Measurements from ENCODE around the gene NDC80. TPM values are rescaled to one million over a fixed set of nuclear protein-coding genes. Genes with fewer than 3 reads are reported as not detected.

The NDC80 gene
- total RNA-seq, 2 experiments from 2014 or later: 6.3 to 7.5 TPM

GRCh38 chr18:2526329-2526728 lies 45.0 kb upstream of the NDC80 start:
- Mint-ChIP-seq H3K36me3 (ENCODE audit: low read depth) (peaks cover 13% of the 10 kb centered on the region), H3K4me1 (ENCODE audit: low read depth) (peaks cover 4% of the 10 kb centered on the region), H3K4me3 (no peak overlapping the region), H3K27ac (no peak overlapping the region), H3K9me3 (no peaks in the 10 kb centered on the region), H3K27me3 (no peaks in the 10 kb centered on the region)
- POLR2A ChIA-PET: no interaction called here
- Histone ChIP-seq H3K4me3 (ENCODE audit: low read length) (no peak overlapping the region), H3K27ac (ENCODE audit: low read depth in 1 of 2, low read length in 2 of 2) (no peak overlapping the region), H3K4me1 (ENCODE audit: insufficient read depth, low read length) (no peaks in the 10 kb centered on the region), H3K9me3 (ENCODE audit: control insufficient read depth in 1 of 2, insufficient read depth in 1 of 2, low read length in 2 of 2) (no peaks in the 10 kb centered on the region), H3K36me3 (ENCODE audit: insufficient read depth, low read length) (no peaks in the 10 kb centered on the region), H3K27me3 (ENCODE audit: control insufficient read depth in 1 of 2, insufficient read depth in 2 of 2, low read length in 2 of 2) (no peaks in the 10 kb centered on the region)
- no peak for DNase-seq
- no peak for ATAC-seq (ENCODE audit: poor library complexity)
- intact Hi-C loops (cut with DNase I, micrococcal nuclease): no loop called here
- no peak for TF ChIP-seq CTCF (IDR thresholded peaks at IDR 0.05)
- CTCF ChIA-PET: no interaction called here

GRCh38 chr18:2529154-2529553 lies 42.2 kb upstream of the NDC80 start:
- Mint-ChIP-seq H3K27ac (no peak overlapping the region), H3K36me3 (ENCODE audit: low read depth) (peaks cover 34% of the 10 kb centered on the region), H3K4me3 (no peak overlapping the region), H3K4me1 (ENCODE audit: low read depth) (no peaks in the 10 kb centered on the region), H3K27me3 (no peaks in the 10 kb centered on the region), H3K9me3 (no peaks in the 10 kb centered on the region)
- TF ChIP-seq CTCF (IDR thresholded peaks at IDR 0.05): no peak
- Histone ChIP-seq H3K27ac (ENCODE audit: low read depth in 1 of 2, low read length in 2 of 2) (no peak overlapping the region), H3K4me1 (ENCODE audit: insufficient read depth, low read length) (no peaks in the 10 kb centered on the region), H3K36me3 (ENCODE audit: insufficient read depth, low read length) (no peaks in the 10 kb centered on the region), H3K27me3 (ENCODE audit: control insufficient read depth in 1 of 2, insufficient read depth in 2 of 2, low read length in 2 of 2) (no peaks in the 10 kb centered on the region), H3K9me3 (ENCODE audit: control insufficient read depth in 1 of 2, insufficient read depth in 1 of 2, low read length in 2 of 2) (no peaks in the 10 kb centered on the region), H3K4me3 (ENCODE audit: low read length) (no peak overlapping the region)
- CTCF ChIA-PET: no interaction called here
- no peak for ATAC-seq (ENCODE audit: poor library complexity)
- DNase-seq: no peak
- POLR2A ChIA-PET: no interaction called here
- intact Hi-C loops (cut with DNase I, micrococcal nuclease): no loop called here

- Histone ChIP-seq H3K4me1 (ENCODE audit: insufficient read depth, low read length) (no peaks in the 10 kb centered on the region), H3K27ac (ENCODE audit: low read depth in 1 of 2, low read length in 2 of 2) (no peak overlapping the region), H3K9me3 (ENCODE audit: control insufficient read depth in 1 of 2, insufficient read depth in 1 of 2, low read length in 2 of 2) (no peaks in the 10 kb centered on the region), H3K4me3 (ENCODE audit: low read length) (no peak overlapping the region), H3K27me3 (ENCODE audit: control insufficient read depth in 1 of 2, insufficient read depth in 2 of 2, low read length in 2 of 2) (no peaks in the 10 kb centered on the region), H3K36me3 (ENCODE audit: insufficient read depth, low read length) (no peaks in the 10 kb centered on the region)
- Mint-ChIP-seq H3K27me3 (no peaks in the 10 kb centered on the region), H3K4me3 (no peak overlapping the region), H3K27ac (no peak overlapping the region), H3K9me3 (no peaks in the 10 kb centered on the region), H3K4me1 (ENCODE audit: low read depth) (no peaks in the 10 kb centered on the region), H3K36me3 (ENCODE audit: low read depth) (peaks cover 57% of the 10 kb centered on the region)
- ChIA-PET CTCF (no interaction called here), POLR2A (no interaction called here)
- ATAC-seq (ENCODE audit: poor library complexity) (no peak), DNase-seq (no peak)
- intact Hi-C loops (cut with DNase I, micrococcal nuclease): no loop called here
- no peak for TF ChIP-seq CTCF (IDR thresholded peaks at IDR 0.05)
These were observed 39.6 kb upstream of the NDC80 start for GRCh38 chr18:2531751-2532150.

Measured in CD4-positive, alpha-beta T cell (primary cell).